ENCODE results near the gene NCAPG2. TPM values are rescaled to one million over a fixed set of nuclear protein-coding genes. Genes with fewer than 3 reads are reported as not detected.

Gene NCAPG2
- polyA plus RNA-seq, 1 experiment: 14.8 TPM

GRCh38 chr7:158685693-158686092 lies 18.9 kb downstream of the NCAPG2 start:
- Histone ChIP-seq H3K27ac (ENCODE audit: low read depth, low read length) (no peak overlapping the region), H3K9me3 (ENCODE audit: control insufficient read depth, insufficient read depth, low read length) (peaks cover 3% of the 10 kb centered on the region), H3K4me3 (ENCODE audit: low read depth, low read length) (no peak overlapping the region), H3K27me3 (ENCODE audit: control insufficient read depth, insufficient read depth, low read length) (no peaks in the 10 kb centered on the region)
- CTCF ChIA-PET: no interaction called here
- no peak for DNase-seq (ENCODE audit: low read depth, low spot score)
- TF ChIP-seq CTCF (IDR thresholded peaks at IDR 0.05; ENCODE audit: low read depth, low read length): no peak
- POLR2A ChIA-PET: no interaction called here

GRCh38 chr7:158684329-158684728 lies 20.3 kb downstream of the NCAPG2 start:
- DNase-seq (ENCODE audit: low read depth, low spot score): no peak
- Histone ChIP-seq H3K9me3 (ENCODE audit: control insufficient read depth, insufficient read depth, low read length) (peaks cover 3% of the 10 kb centered on the region), H3K27me3 (ENCODE audit: control insufficient read depth, insufficient read depth, low read length) (no peaks in the 10 kb centered on the region), H3K27ac (ENCODE audit: low read depth, low read length) (peak overlapping the region; percentile 66), H3K4me3 (ENCODE audit: low read depth, low read length) (no peak overlapping the region)
- POLR2A ChIA-PET: interaction anchor here (0.8 kb wide), 1 partner anchor 35 kb away, joined by 3 read pairs; no protein-coding TSS in a partner anchor
- CTCF ChIA-PET: no interaction called here
- TF ChIP-seq CTCF (IDR thresholded peaks at IDR 0.05; ENCODE audit: low read depth, low read length): no peak

GRCh38 chr7:158683541-158683940 lies 21.1 kb downstream of the NCAPG2 start:
- ChIA-PET POLR2A (interaction anchor here (0.8 kb wide), 1 partner anchor 34 kb away, joined by 3 read pairs; no protein-coding TSS in a partner anchor), CTCF (interaction anchor here (1.0 kb wide), 1 partner anchor 13 kb away, joined by 3 read pairs; no protein-coding TSS in a partner anchor)
- H3K9me3 ChIP-seq (ENCODE audit: control insufficient read depth, insufficient read depth, low read length): peaks cover 3% of the 10 kb centered on the region
- no peaks in the 10 kb centered on the region for H3K27me3 ChIP-seq (ENCODE audit: control insufficient read depth, insufficient read depth, low read length)
- no peak overlapping the region for H3K4me3 ChIP-seq (ENCODE audit: low read depth, low read length)
- TF ChIP-seq CTCF (IDR thresholded peaks at IDR 0.05; ENCODE audit: low read depth, low read length): no peak
- DNase-seq (ENCODE audit: low read depth, low spot score): no peak
- H3K27ac ChIP-seq (ENCODE audit: low read depth, low read length): peak overlapping the region; percentile 33

GRCh38 chr7:158682456-158682855 lies 22.1 kb downstream of the NCAPG2 start:
- no peaks in the 10 kb centered on the region for H3K27me3 ChIP-seq (ENCODE audit: control insufficient read depth, insufficient read depth, low read length)
- peak; percentile 10 for DNase-seq (ENCODE audit: low read depth, low spot score)
- no peak overlapping the region for H3K27ac ChIP-seq (ENCODE audit: low read depth, low read length)
- TF ChIP-seq CTCF (IDR thresholded peaks at IDR 0.05; ENCODE audit: low read depth, low read length): no peak
- CTCF ChIA-PET: interaction anchor here (1.0 kb wide), 1 partner anchor 14 kb away, joined by 3 read pairs; no protein-coding TSS in a partner anchor
- no peak overlapping the region for H3K4me3 ChIP-seq (ENCODE audit: low read depth, low read length)
- peaks cover 2% of the 10 kb centered on the region for H3K9me3 ChIP-seq (ENCODE audit: control insufficient read depth, insufficient read depth, low read length)
- POLR2A ChIA-PET: no interaction called here

- Histone ChIP-seq H3K9me3 (ENCODE audit: control insufficient read depth, insufficient read depth, low read length) (no peaks in the 10 kb centered on the region), H3K27me3 (ENCODE audit: control insufficient read depth, insufficient read depth, low read length) (no peaks in the 10 kb centered on the region), H3K4me3 (ENCODE audit: low read depth, low read length) (no peak overlapping the region), H3K27ac (ENCODE audit: low read depth, low read length) (no peak overlapping the region)
- no peak for TF ChIP-seq CTCF (IDR thresholded peaks at IDR 0.05; ENCODE audit: low read depth, low read length)
- POLR2A ChIA-PET: no interaction called here
- CTCF ChIA-PET: no interaction called here
- DNase-seq (ENCODE audit: low read depth, low spot score): no peak
Observed at GRCh38 chr7:158680754-158681153, 23.9 kb downstream of the NCAPG2 start.

All from AG04450 (cell line).